ENCODE results near the gene FXYD5.
A peak's percentile ranks its signal among the peaks of the same experiment; 100 is the strongest.

Gene FXYD5

GRCh38 chr19:35135389-35135909, 19.1 kb upstream of the FXYD5 start:
- ChIA-PET POLR2A (no interaction called here), CTCF (interaction anchor here (0.7 to 5.5 kb wide), 38 partner anchors 11 to 496 kb away, joined by 3 to 65 read pairs (median 4); partner anchors contain the start of genes FXYD3 and ZNF30)
- peak; percentile 82 for TF ChIP-seq CTCF (IDR thresholded peaks at IDR 0.05; ENCODE audit: control extremely low read depth, extremely low read depth, low read depth, missing control alignments)
- peak; percentile 89 for DNase-seq (ENCODE audit: extremely low spot score)

- TF ChIP-seq CTCF (IDR thresholded peaks at IDR 0.05; ENCODE audit: control extremely low read depth, extremely low read depth, low read depth, missing control alignments), result no peak
- POLR2A ChIA-PET, result no interaction called here
- DNase-seq (ENCODE audit: extremely low spot score), result no peak
- CTCF ChIA-PET, result interaction anchor here (0.7 to 5.5 kb wide), 36 partner anchors 11 to 497 kb away, joined by 3 to 65 read pairs (median 4); partner anchors contain the start of genes FXYD3 and ZNF30
Measured at GRCh38 chr19:35136231-35136630, 18.3 kb upstream of the FXYD5 start.

- ChIA-PET CTCF (interaction anchor here (0.8 to 5.5 kb wide), 19 partner anchors 10 to 115 kb away, joined by 3 to 65 read pairs (median 5); partner anchors contain the start of gene FXYD3), POLR2A (interaction anchor here (0.6 kb wide), 1 partner anchor 113 kb away, joined by 3 read pairs; no protein-coding TSS in a partner anchor)
- TF ChIP-seq CTCF (IDR thresholded peaks at IDR 0.05; ENCODE audit: control extremely low read depth, extremely low read depth, low read depth, missing control alignments), result no peak
- DNase-seq (ENCODE audit: extremely low spot score), result no peak
Measured at GRCh38 chr19:35136977-35137702, 17.4 kb upstream of the FXYD5 start.

DNA sequence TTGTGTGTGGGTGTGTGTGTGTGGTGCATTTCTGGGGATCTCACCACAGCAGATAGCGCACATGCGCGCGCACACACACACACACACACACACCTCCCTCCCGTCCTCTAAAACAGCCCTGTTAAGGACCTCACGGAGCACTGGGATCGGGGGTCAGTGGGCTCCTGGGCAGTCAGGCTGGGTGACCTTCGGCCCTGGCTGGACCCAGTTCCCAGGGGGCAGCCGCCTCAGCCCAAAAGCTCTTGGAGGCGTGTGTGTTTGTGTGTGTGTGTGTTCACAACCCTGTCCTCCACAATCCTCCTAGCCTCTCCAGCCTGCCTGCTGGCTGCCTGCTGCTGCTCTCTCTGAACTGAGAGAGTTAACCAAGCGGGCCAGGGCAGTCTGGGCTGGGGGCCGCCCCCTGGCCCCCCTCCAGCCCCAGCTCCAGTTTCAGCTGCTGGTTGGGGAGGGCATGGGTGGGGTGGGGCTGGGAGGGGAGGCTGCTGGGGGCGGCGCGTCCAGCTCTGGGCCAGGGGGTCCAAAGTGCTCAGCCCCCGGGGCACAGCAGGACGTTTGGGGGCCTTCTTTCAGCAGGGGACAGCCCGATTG, 16.1 kb upstream of the FXYD5 start, which contains the start of gene FXYD1:
Gene FXYD1, plus strand, starts transcription at position 520 of the 588 bp plus-strand sequence. CDS start 1,256 bp downstream, outside the sequence.
- ChIA-PET CTCF (interaction anchor here (1.1 to 5.5 kb wide), 5 partner anchors 9 to 75 kb away, joined by 3 to 65 read pairs (median 39); no protein-coding TSS in a partner anchor), POLR2A (no interaction called here)
- TF ChIP-seq CTCF (IDR thresholded peaks at IDR 0.05; ENCODE audit: control extremely low read depth, extremely low read depth, low read depth, missing control alignments), result no peak
- no peak for DNase-seq (ENCODE audit: extremely low spot score)

- ChIA-PET CTCF (interaction anchor here (0.9 to 2.3 kb wide), 11 partner anchors 16 to 162 kb away, joined by 3 to 17 read pairs (median 6); partner anchors contain the start of gene USF2), POLR2A (no interaction called here)
- no peak for TF ChIP-seq CTCF (IDR thresholded peaks at IDR 0.05; ENCODE audit: control extremely low read depth, extremely low read depth, low read depth, missing control alignments)
- no peak for DNase-seq (ENCODE audit: extremely low spot score)
Measured at GRCh38 chr19:35140207-35140961, 14.2 kb upstream of the FXYD5 start.
